GM23338 (cell line): ENCODE measurements around the gene SBF2. TPM values are rescaled to one million over a fixed set of nuclear protein-coding genes. Genes with fewer than 3 reads are reported as not detected.

Experiments used
- ATAC-seq: fragments of 200-7000 bp; cut with Tn5 transposase; 3 replicates; pipeline ENCODE4 v1.9.1; 2020
- DNase-seq: peaks from one replicate; pipeline ENCODE4 v3.0.0-alpha.2; 2015; ENCODE audit warnings: low spot score
- H2AFZ ChIP-seq: fragments of 200-600 bp; sonication (generic); 2 replicates; pipeline ENCODE4 v1.8.0; 2016; ENCODE audit warnings: antibody characterized with exemption, mild to moderate bottlenecking, moderate library complexity
- H3F3A ChIP-seq: fragments of 200-600 bp; sonication (generic); replicated peaks from 2 replicates; pipeline ENCODE4 v1.8.0; 2017; ENCODE audit warnings: antibody characterized with exemption, mixed run types, low read depth
- H3K27ac ChIP-seq: fragments of 200-600 bp; sonication (generic); 2 replicates; pipeline ENCODE4 v1.6.1; 2016; ENCODE audit warnings: low read depth
- H3K27me3 ChIP-seq: fragments of 200-600 bp; sonication (generic); 2 replicates; pipeline ENCODE4 v1.8.0; 2016; ENCODE audit warnings: mild to moderate bottlenecking, mixed run types, moderate library complexity; ENCODE audit not compliant: insufficient read depth
- H3K36me3 ChIP-seq: fragments of 200-600 bp; sonication (generic); 2 replicates; pipeline ENCODE4 v1.8.0; 2016; ENCODE audit warnings: mild to moderate bottlenecking; ENCODE audit not compliant: insufficient read depth
- H3K4me1 ChIP-seq: fragments of 200-600 bp; sonication (generic); 2 replicates; pipeline ENCODE4 v1.8.0; 2016; ENCODE audit warnings: mild to moderate bottlenecking, moderate library complexity; ENCODE audit not compliant: insufficient read depth
- H3K4me2 ChIP-seq: fragments of 200-600 bp; sonication (generic); 2 replicates; pipeline ENCODE4 v1.7.1; 2017; ENCODE audit warnings: mixed run types
- H3K4me3 ChIP-seq: fragments of 200-600 bp; sonication (generic); 2 replicates; pipeline ENCODE4 v1.6.1; 2016; ENCODE audit warnings: mixed run types
- H3K79me2 ChIP-seq: fragments of 200-600 bp; sonication (generic); replicated peaks from 2 replicates; pipeline ENCODE4 v1.8.0; 2017; ENCODE audit warnings: mild to moderate bottlenecking; ENCODE audit not compliant: insufficient read depth
- H3K9me2 ChIP-seq: fragments of 200-600 bp; sonication (generic); 2 replicates; pipeline ENCODE4 v1.8.0; 2017; ENCODE audit not compliant: insufficient read depth
- H4K20me1 ChIP-seq: fragments of 200-600 bp; sonication (generic); replicated peaks from 2 replicates; pipeline ENCODE4 v1.8.0; 2017; ENCODE audit warnings: mild to moderate bottlenecking; ENCODE audit not compliant: insufficient read depth
- H3K27ac Mint-ChIP-seq: 2 replicates; pipeline ENCODE4 v1.8.0; 2020; ENCODE audit warnings: inconsistent platforms, mild to moderate bottlenecking, moderate library complexity, mixed read lengths
- H3K27me3 Mint-ChIP-seq: 3 replicates; pipeline ENCODE4 v1.8.0; 2022; ENCODE audit warnings: low read depth, mild to moderate bottlenecking, moderate library complexity, mixed read lengths, inconsistent platforms; ENCODE audit not compliant: insufficient read depth, poor library complexity
- H3K36me3 Mint-ChIP-seq: 3 replicates; pipeline ENCODE4 v1.8.0; 2021; ENCODE audit warnings: low read depth, mild to moderate bottlenecking, inconsistent platforms, moderate library complexity, mixed read lengths
- H3K4me1 Mint-ChIP-seq: 3 replicates; pipeline ENCODE4 v1.8.0; 2020; ENCODE audit warnings: mild to moderate bottlenecking, inconsistent platforms, mixed read lengths
- H3K4me3 Mint-ChIP-seq: 3 replicates; pipeline ENCODE4 v1.8.0; 2021; ENCODE audit warnings: moderate library complexity, mild to moderate bottlenecking, inconsistent platforms, mixed read lengths
- H3K9me3 Mint-ChIP-seq: 3 replicates; pipeline ENCODE4 v1.8.0; 2020; ENCODE audit warnings: moderate library complexity, mild to moderate bottlenecking, inconsistent platforms, mixed read lengths
- CREB1 ChIP-seq: fragments of 250-450 bp; sonication (Bioruptor Pico); IDR thresholded peaks from 2 replicates; pipeline ENCODE4 v1.5.0; 2020; ENCODE audit warnings: low read depth, mild to moderate bottlenecking, moderate library complexity
- CTCF ChIP-seq, 2 experiments: fragments of 200-600 bp in 1 of 2; sonication (generic) in 1 of 2; conservative IDR thresholded peaks; 2 replicates each; pipeline versions ENCODE4 v1.5.1 to v1.6.1; 2016 to 2017; ENCODE audit warnings: antibody characterized with exemption in 2 of 2, low read depth in 2 of 2, mild to moderate bottlenecking in 2 of 2, moderate library complexity in 1 of 2
- ETS1 ChIP-seq: IDR thresholded peaks from 2 replicates; pipeline ENCODE4 v1.6.1; 2016; ENCODE audit warnings: antibody characterized with exemption
- EZH2 ChIP-seq: fragments of 200-600 bp; sonication (generic); IDR thresholded peaks from one replicate; pipeline ENCODE4 v1.8.0; 2017; ENCODE audit warnings: antibody characterized with exemption, mild to moderate bottlenecking, low read depth; ENCODE audit not compliant: unreplicated experiment
- EZH2phosphoT487 ChIP-seq: fragments of 200-600 bp; sonication (generic); IDR thresholded peaks from one replicate; pipeline ENCODE4 v1.8.1; 2018; ENCODE audit warnings: antibody characterized with exemption; ENCODE audit not compliant: unreplicated experiment
- NANOG ChIP-seq: IDR thresholded peaks from 2 replicates; pipeline ENCODE4 v1.6.1; 2016; ENCODE audit warnings: antibody characterized with exemption, borderline replicate concordance
- POLR2AphosphoS5 ChIP-seq: IDR thresholded peaks from 2 replicates; pipeline ENCODE4 v1.6.1; 2016; ENCODE audit warnings: antibody characterized with exemption, low read depth
- REST ChIP-seq: IDR thresholded peaks from one replicate; pipeline ENCODE4 v1.6.1; 2018; ENCODE audit warnings: antibody characterized with exemption; ENCODE audit not compliant: unreplicated experiment
- STAT1 ChIP-seq: IDR thresholded peaks from one replicate; pipeline ENCODE4 v1.6.1; 2016; ENCODE audit warnings: antibody characterized with exemption; ENCODE audit not compliant: unreplicated experiment
- ZNF114 ChIP-seq: fragments of 250-450 bp; sonication (Bioruptor Pico); IDR thresholded peaks from 2 replicates; pipeline ENCODE4 v1.5.0; 2020; ENCODE audit warnings: mild to moderate bottlenecking, moderate library complexity
- ZNF462 ChIP-seq: fragments of 250-450 bp; sonication (Bioruptor Pico); IDR thresholded peaks from 2 replicates; pipeline ENCODE4 v1.5.0; 2020; ENCODE audit warnings: mild to moderate bottlenecking, moderate library complexity
- polyA plus RNA-seq: library from polyadenylated mRNA; unstranded; fragments of >200 nt; fragmentation: Nextera tagmentation; extraction: Ambion mirVana; gene quantifications from 2 replicates; pipeline ENCODE4 v1.2.1, GENCODE V29; 2016
- total RNA-seq: library from RNA; depleted of rRNA; stranded (reverse); fragments of >200 nt; shearing (Covaris generic); gene quantifications from 2 replicates; pipeline ENCODE4 v1.2.3, GENCODE V29; 2014

Gene SBF2
- total and polyA plus RNA-seq, 2 experiments from 2014 or later: 25.6 to 53.5 TPM

GRCh38 chr11:10205928-10206327 lies 88.1 kb downstream of the SBF2 start:
- TF ChIP-seq EZH2phosphoT487 (no peak), STAT1 (no peak), EZH2 (no peak), CTCF (conservative IDR thresholded peaks at IDR 0.05; ENCODE audit: low read depth in 2 of 2) (no peak), CREB1 (CRISPR knock-in tag) (no peak), ZNF462 (CRISPR knock-in tag) (no peak), ZNF114 (CRISPR knock-in tag) (no peak), ETS1 (no peak), POLR2AphosphoS5 (no peak), REST (no peak), NANOG (no peak)
- H3K36me3 Mint-ChIP-seq: peaks cover 28% of the 10 kb centered on the region
- peaks cover 23% of the 10 kb centered on the region for H3K9me3 Mint-ChIP-seq
- DNase-seq: peak; percentile 27
- H3K27me3 ChIP-seq: no peaks in the 10 kb centered on the region
- no peak overlapping the region for H2AFZ ChIP-seq
- peak overlapping the region; percentile 59 for H3K4me2 ChIP-seq
- no peaks in the 10 kb centered on the region for H3F3A ChIP-seq
- no peaks in the 10 kb centered on the region for H3K9me2 ChIP-seq
- no peak overlapping the region for H3K4me3 ChIP-seq
- H3K4me1 ChIP-seq: peaks cover 21% of the 10 kb centered on the region
- H3K79me2 ChIP-seq: peaks cover 42% of the 10 kb centered on the region
- peaks cover 2% of the 10 kb centered on the region for H3K27me3 Mint-ChIP-seq
- no peak overlapping the region for H3K27ac ChIP-seq
- no peak overlapping the region for H3K4me3 Mint-ChIP-seq
- H3K27ac Mint-ChIP-seq: no peak overlapping the region
- H3K4me1 Mint-ChIP-seq: peaks cover 20% of the 10 kb centered on the region
- H3K36me3 ChIP-seq: no peaks in the 10 kb centered on the region
- H4K20me1 ChIP-seq: no peaks in the 10 kb centered on the region
- ATAC-seq: peak; percentile 54
